ENCODE results near the gene RBM14. TPM values are rescaled to one million over a fixed set of nuclear protein-coding genes. Genes with fewer than 3 reads are reported as not detected.

The RBM14 gene
- total and polyA plus RNA-seq, 3 donors from 2014 or later = 85.2 to 149 (median 146) TPM

GRCh38 chr11:66595245-66595904 is 21.1 kb upstream of the RBM14 start:
- Histone ChIP-seq H3K9me3 (no peaks in the 10 kb centered on the region), H3K4me1 (peaks cover 35% of the 10 kb centered on the region), H3K4me3 (no peak overlapping the region), H3K27me3 (no peaks in the 10 kb centered on the region), H3K36me3 (ENCODE audit: low read depth, missing control alignments) (no peaks in the 10 kb centered on the region), H3K27ac (peak overlapping the region; percentile 68 to 69)
- intact Hi-C loops (cut with DNase I; ENCODE audit: low total_unique reads) = no loop called here
- DNase-seq = peak; percentile 66
- TF ChIP-seq CTCF (IDR thresholded peaks at IDR 0.05) (no peak), POLR2A (IDR thresholded peaks at IDR 0.05) (no peak)
- WGBS, 2 donors = 27 to 37% methylated on average over 5 of the region's 5 CpGs

- Histone ChIP-seq H3K27ac (no peak overlapping the region), H3K4me1 (peaks cover 56% of the 10 kb centered on the region), H3K36me3 (ENCODE audit: low read depth, missing control alignments) (no peaks in the 10 kb centered on the region), H3K4me3 (no peak overlapping the region), H3K9me3 (no peaks in the 10 kb centered on the region), H3K27me3 (no peaks in the 10 kb centered on the region)
- TF ChIP-seq CTCF (IDR thresholded peaks at IDR 0.05) (no peak), POLR2A (IDR thresholded peaks at IDR 0.05) (no peak)
- DNase-seq = peak; percentile 67
- WGBS, 2 donors = 60 to 62% methylated on average over 6 of the region's 6 CpGs
- intact Hi-C loops (cut with DNase I; ENCODE audit: low total_unique reads) = no loop called here
Measured at GRCh38 chr11:66598993-66599392, 17.4 kb upstream of the RBM14 start.

- Histone ChIP-seq H3K27ac (peak overlapping the region in 1 of 2 donors; percentile 48), H3K4me1 (peaks cover 52% of the 10 kb centered on the region), H3K27me3 (no peaks in the 10 kb centered on the region), H3K36me3 (ENCODE audit: low read depth, missing control alignments) (no peaks in the 10 kb centered on the region), H3K4me3 (no peak overlapping the region), H3K9me3 (no peaks in the 10 kb centered on the region)
- DNase-seq = no peak
- intact Hi-C loops (cut with DNase I; ENCODE audit: low total_unique reads) = no loop called here
- 88 to 89% methylated on average over 2 of the region's 2 CpGs for WGBS, 2 donors
- TF ChIP-seq CTCF (IDR thresholded peaks at IDR 0.05) (no peak), POLR2A (IDR thresholded peaks at IDR 0.05) (no peak)
Measured at GRCh38 chr11:66600219-66600618, 16.2 kb upstream of the RBM14 start.

GRCh38 chr11:66600631-66601233 is 15.7 kb upstream of the RBM14 start:
- Histone ChIP-seq H3K4me3 (no peak overlapping the region), H3K27me3 (no peaks in the 10 kb centered on the region), H3K27ac (peak overlapping the region in 1 of 2 donors; percentile 48), H3K36me3 (ENCODE audit: low read depth, missing control alignments) (no peaks in the 10 kb centered on the region), H3K9me3 (no peaks in the 10 kb centered on the region), H3K4me1 (peaks cover 47% of the 10 kb centered on the region)
- intact Hi-C loops (cut with DNase I; ENCODE audit: low total_unique reads) = no loop called here
- WGBS, 2 donors = 76 to 77% methylated on average over 4 of the region's 4 CpGs
- no peak for DNase-seq
- TF ChIP-seq CTCF (IDR thresholded peaks at IDR 0.05) (no peak), POLR2A (IDR thresholded peaks at IDR 0.05) (no peak)

GRCh38 chr11:66603072-66603471 is 13.4 kb upstream of the RBM14 start:
- WGBS, 2 donors = 93 to 95% methylated on average over 6 of the region's 6 CpGs
- H3K9me3 ChIP-seq = no peaks in the 10 kb centered on the region
- H3K27me3 ChIP-seq = no peaks in the 10 kb centered on the region
- peaks cover 58% of the 10 kb centered on the region for H3K4me1 ChIP-seq
- no peaks in the 10 kb centered on the region for H3K36me3 ChIP-seq (ENCODE audit: low read depth, missing control alignments)
- H3K27ac ChIP-seq = peak overlapping the region in 1 of 2 donors; percentile 5
- no peak for TF ChIP-seq POLR2A (IDR thresholded peaks at IDR 0.05)
- TF ChIP-seq CTCF (IDR thresholded peaks at IDR 0.05) = no peak
- no peak for DNase-seq
- H3K4me3 ChIP-seq = no peak overlapping the region
- intact Hi-C loops (cut with DNase I; ENCODE audit: low total_unique reads) = no loop called here

All from testis (tissue), 3 donors.